NB4 (cell line): ENCODE measurements around the gene NBEAL1.
"Not testable (repeated sequence)": the region's sequence is repeated elsewhere in the genome, so short reads cannot be mapped to it uniquely, and the experiment has no call there.

Experiments
- DNase-seq: peaks from one replicate; pipeline ENCODE4 v3.0.0; 2010; ENCODE audit warnings: low read depth
- H3K4me3 ChIP-seq: one replicate; pipeline ENCODE4 v1.5.1; 2011; ENCODE audit warnings: mild to moderate bottlenecking, low read depth, low read length, moderate library complexity
- CTCF ChIP-seq: IDR thresholded peaks from one replicate; pipeline ENCODE4 v1.5.1; 2012; ENCODE audit warnings: low read depth, low read length
- MAX ChIP-seq: IDR thresholded peaks from 2 replicates; pipeline ENCODE4 v1.6.1; 2011; ENCODE audit warnings: low read depth, low read length
- MYC ChIP-seq: IDR thresholded peaks from 2 replicates; pipeline ENCODE4 v1.6.1; 2011; ENCODE audit warnings: low read depth, low read length
- POLR2A ChIP-seq: IDR thresholded peaks from 2 replicates; pipeline ENCODE4 v1.6.1; 2011; ENCODE audit warnings: mild to moderate bottlenecking; ENCODE audit not compliant: insufficient read length; ENCODE audit errors: extremely low read depth

Gene NBEAL1

GRCh38 chr2:203246646-203247045 lies 232.0 kb downstream of the NBEAL1 start:
- DNase-seq, result no peak
- H3K4me3 ChIP-seq, result no peak overlapping the region
- TF ChIP-seq MYC, result no peak
- TF ChIP-seq CTCF, result no peak
- TF ChIP-seq POLR2A, result no peak
- no peak for TF ChIP-seq MAX

DNA sequence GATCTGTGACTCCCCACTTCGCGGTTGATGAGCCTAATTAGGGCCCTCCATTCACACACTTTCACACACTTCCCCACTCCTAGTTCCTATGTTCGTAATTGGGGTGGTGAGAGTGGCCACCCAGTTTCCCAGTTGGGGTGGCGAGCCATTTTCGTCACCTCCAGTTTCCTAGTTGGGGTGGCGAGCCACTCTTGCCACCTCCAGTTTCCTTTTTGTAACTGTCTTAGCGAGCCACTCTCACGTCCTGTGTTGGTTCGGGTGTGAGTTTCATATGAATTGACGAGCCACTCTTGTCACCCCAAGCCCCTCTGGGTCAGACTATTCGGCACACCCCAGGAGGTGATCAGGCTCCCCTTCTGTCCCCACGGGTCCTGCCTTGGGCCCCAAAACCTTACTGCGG lies 238.1 kb downstream of the NBEAL1 start:
- TF ChIP-seq CTCF (no peak), MYC (no peak), POLR2A (no peak), MAX (no peak)
- H3K4me3 ChIP-seq, result no peak overlapping the region

DNA sequence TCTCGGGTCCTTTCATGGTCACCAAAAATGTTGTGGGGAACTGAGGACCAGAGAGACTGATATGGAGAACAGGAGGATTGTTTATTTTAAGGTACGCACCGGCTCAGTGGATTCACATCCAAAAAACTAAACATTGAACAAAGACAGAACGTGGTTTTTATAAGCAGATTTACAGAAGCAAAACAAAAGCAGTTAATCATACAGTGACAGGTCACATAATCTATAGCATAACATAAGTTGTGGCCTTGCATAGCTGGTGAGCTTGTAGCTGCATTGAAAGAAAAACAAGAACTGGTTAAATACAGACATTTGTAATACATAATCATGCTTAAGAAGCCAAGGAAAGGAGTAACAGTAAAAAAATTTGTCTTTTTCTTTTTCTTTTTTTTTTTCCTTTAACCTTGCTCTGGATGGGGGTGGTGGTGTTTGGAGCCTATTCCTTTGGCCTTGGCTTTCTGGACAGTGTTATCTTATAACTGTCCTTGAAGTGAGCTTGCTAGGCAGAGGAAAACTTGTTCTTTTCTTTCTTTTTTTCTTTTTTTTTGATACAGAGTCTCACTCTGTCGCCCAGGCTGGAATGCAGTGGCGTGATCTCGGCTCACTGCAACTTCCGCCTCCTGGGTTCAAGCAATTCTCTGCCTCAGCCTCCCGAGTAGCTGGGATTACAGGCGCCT lies 238.9 kb downstream of the NBEAL1 start:
- not testable (repeated sequence) for DNase-seq, H3K4me3 ChIP-seq

More for the DNA sequence above, 238.1 kb downstream of the NBEAL1 start:
- no peak for DNase-seq

DNA sequence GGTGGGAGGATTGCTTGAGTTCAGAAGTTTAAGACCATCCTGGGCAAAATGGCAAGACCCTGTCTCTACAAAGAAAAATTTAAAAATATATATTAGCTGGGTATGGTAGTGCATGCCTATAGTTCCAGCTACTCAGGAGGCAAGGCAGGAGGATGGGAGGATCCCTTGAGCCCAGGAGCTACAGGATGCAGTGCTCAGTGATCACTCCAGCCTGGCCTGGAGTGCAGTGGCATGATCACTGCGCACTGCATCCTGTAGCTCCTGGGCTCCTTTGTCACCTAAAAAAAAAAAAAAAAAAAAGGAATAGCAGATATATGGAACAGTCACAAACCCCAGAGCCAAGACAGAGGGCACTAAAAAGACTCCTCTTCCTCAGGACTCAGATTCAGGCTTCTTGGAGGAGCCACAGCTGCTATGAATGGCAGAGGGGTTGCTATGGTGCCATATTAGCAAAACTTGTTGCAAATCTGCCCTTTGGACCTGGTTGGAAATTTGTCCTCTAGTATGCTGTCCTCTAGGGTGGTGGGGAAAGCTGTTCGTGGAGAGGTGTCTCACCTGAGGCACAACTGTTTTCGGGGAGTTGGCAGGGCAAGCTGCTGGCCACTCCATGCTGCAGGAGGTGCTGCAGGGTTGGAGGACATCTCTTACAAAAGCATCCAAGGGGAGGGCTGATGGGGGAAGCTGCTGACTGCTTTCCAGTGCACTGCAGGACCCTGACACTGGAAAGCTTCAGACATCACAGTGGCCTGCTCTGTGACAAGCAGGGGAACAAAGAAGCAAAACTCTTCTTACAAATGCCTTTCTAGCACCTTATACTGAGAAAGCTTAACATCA lies 246.9 kb downstream of the NBEAL1 start:
- TF ChIP-seq MYC (no peak), MAX (no peak), CTCF (no peak), POLR2A (no peak)
- H3K4me3 ChIP-seq, result no peak overlapping the region
- peak; percentile 17 for DNase-seq
